ENCODE measurements around the gene SUGCT.

SUGCT gene

DNA sequence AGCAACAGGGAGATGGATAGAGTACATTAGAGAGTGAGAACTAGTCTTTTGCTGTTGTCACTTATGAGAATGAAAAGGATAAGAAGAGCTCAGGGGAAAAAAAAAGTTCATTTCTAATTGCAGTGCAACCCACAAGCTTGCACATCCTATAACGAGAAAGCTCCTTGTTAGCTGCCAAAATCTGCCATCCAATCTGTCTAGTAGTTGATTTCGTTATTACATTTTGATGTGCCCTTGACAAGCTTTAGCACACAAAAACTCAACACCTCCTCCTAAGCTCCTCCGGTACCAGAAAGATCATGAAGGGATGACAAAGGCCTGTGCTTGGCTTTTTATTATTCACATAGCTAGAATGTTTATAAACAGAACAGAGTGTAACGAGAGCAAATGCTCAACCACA is 519.4 kb downstream of the SUGCT start:
- Mint-ChIP-seq H3K36me3 (no peaks in the 10 kb centered on the region), H3K27me3 (no peaks in the 10 kb centered on the region), H3K27ac (no peak overlapping the region), H3K9me3 (no peaks in the 10 kb centered on the region), H3K4me3 (no peak overlapping the region), H3K4me1 (no peaks in the 10 kb centered on the region)
- ATAC-seq, result no peak

- no peak overlapping the region for H3K4me3 Mint-ChIP-seq
- no peak for ATAC-seq
- H3K27me3 Mint-ChIP-seq, result no peaks in the 10 kb centered on the region
- no peak overlapping the region for H3K27ac Mint-ChIP-seq
- H3K9me3 Mint-ChIP-seq, result no peaks in the 10 kb centered on the region
- no peaks in the 10 kb centered on the region for H3K4me1 Mint-ChIP-seq
- no peaks in the 10 kb centered on the region for H3K36me3 Mint-ChIP-seq
These were observed 520.6 kb downstream of the SUGCT start for GRCh38 chr7:40655426-40655825.

DNA sequence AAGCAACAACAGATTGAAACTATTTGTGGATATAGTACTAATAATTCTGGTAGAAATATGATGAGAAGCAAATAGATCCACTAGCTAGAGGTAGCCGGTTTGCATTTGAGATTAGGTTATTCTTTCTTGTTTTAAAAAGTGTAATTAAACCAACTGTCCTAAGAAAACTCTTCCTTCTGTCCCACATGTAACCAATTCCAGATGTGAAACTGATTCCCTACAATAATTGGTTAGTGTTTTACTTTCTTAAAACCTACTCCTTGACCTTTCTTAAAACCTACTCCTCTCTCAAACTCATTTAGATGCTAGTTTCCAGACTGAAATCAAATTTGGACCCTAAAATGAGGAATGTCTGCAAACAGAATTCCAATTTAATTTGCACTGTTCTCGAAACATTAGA is 521.5 kb downstream of the SUGCT start:
- H3K27me3 Mint-ChIP-seq, result no peaks in the 10 kb centered on the region
- H3K36me3 Mint-ChIP-seq, result no peaks in the 10 kb centered on the region
- no peak overlapping the region for H3K27ac Mint-ChIP-seq
- no peaks in the 10 kb centered on the region for H3K9me3 Mint-ChIP-seq
- no peak overlapping the region for H3K4me3 Mint-ChIP-seq
- ATAC-seq, result no peak
- H3K4me1 Mint-ChIP-seq, result no peaks in the 10 kb centered on the region

DNA sequence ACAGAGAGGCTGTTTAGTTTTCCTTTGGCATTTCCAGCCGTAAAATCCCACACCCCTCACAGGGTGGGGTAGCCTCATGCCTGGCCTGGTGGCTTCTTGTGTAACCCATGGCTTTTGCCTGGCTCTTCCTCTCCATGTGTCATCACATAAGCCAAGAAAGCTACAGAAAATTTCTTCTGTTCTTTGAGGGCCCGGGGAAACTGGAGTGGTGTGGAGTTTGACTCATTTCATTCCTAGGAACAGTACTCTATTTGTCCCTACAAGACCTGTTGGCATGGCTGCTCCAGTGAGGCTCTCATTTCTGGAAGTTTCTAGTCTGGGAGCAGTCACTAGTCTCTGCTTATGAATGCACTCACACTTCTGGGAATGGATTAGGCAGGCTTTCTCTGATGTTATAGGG is 523.9 kb downstream of the SUGCT start:
- H3K4me1 Mint-ChIP-seq, result no peaks in the 10 kb centered on the region
- no peaks in the 10 kb centered on the region for H3K9me3 Mint-ChIP-seq
- H3K36me3 Mint-ChIP-seq, result no peaks in the 10 kb centered on the region
- no peak for ATAC-seq
- H3K4me3 Mint-ChIP-seq, result no peak overlapping the region
- H3K27me3 Mint-ChIP-seq, result no peaks in the 10 kb centered on the region
- no peak overlapping the region for H3K27ac Mint-ChIP-seq

DNA sequence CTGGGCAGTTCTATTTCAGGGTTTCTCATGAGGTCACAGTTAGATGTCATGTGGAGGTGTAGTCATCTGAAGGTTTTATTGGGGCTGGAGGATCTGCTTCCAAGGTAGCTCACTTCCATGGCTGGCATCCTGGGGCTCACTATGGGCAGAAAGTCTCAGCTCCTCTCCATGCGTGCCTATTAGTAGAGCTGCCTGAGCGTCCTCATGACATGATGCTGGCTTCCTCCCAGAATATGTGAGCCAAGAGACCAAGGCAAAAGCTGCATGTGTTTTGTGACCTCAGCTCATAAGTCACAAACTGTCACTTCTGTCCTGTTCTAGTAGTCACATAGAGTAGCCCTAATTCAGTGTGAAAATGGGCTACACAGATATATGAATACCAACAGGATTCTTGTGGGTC is 524.4 kb downstream of the SUGCT start:
- Mint-ChIP-seq H3K4me3 (no peak overlapping the region), H3K4me1 (no peaks in the 10 kb centered on the region), H3K36me3 (no peaks in the 10 kb centered on the region), H3K27ac (no peak overlapping the region), H3K27me3 (no peaks in the 10 kb centered on the region), H3K9me3 (no peaks in the 10 kb centered on the region)
- no peak for ATAC-seq

GRCh38 chr7:40673285-40673684 is 538.5 kb downstream of the SUGCT start:
- no peaks in the 10 kb centered on the region for H3K4me1 Mint-ChIP-seq
- no peak for ATAC-seq
- no peaks in the 10 kb centered on the region for H3K9me3 Mint-ChIP-seq

GRCh38 chr7:40674316-40674715 is 539.5 kb downstream of the SUGCT start:
- Mint-ChIP-seq H3K36me3 (no peaks in the 10 kb centered on the region), H3K4me1 (no peaks in the 10 kb centered on the region), H3K27me3 (no peaks in the 10 kb centered on the region), H3K9me3 (no peaks in the 10 kb centered on the region), H3K27ac (no peak overlapping the region), H3K4me3 (no peak overlapping the region)
- no peak for ATAC-seq

More at GRCh38 chr7:40673285-40673684, 538.5 kb downstream of the SUGCT start:
- Mint-ChIP-seq H3K27ac (no peak overlapping the region), H3K4me3 (no peak overlapping the region), H3K36me3 (no peaks in the 10 kb centered on the region), H3K27me3 (no peaks in the 10 kb centered on the region)

GRCh38 chr7:40675741-40676140 is 540.9 kb downstream of the SUGCT start:
- no peaks in the 10 kb centered on the region for H3K4me1 Mint-ChIP-seq

DNA sequence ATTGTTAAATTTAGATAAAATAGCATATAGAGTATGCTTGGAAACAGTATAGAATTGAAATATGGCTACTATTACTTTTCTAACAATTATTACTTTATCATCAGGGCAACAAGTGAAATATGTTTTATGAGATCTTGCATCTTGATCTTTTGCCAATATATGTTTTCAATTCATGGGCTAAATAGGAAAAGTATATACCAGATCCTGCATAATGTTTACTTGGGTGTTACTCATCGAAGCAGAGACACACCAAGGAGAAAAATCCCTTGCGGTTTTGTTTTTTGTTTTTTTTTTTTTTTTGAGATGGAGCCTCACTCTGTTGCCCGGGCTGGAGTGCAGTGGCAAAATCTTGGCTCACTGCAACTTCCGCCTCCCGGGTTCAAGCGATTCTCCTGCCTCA is 541.4 kb downstream of the SUGCT start:
- no peaks in the 10 kb centered on the region for H3K36me3 Mint-ChIP-seq

More at GRCh38 chr7:40675741-40676140, 540.9 kb downstream of the SUGCT start:
- ATAC-seq, result no peak
- Mint-ChIP-seq H3K9me3 (no peaks in the 10 kb centered on the region), H3K27ac (no peak overlapping the region), H3K36me3 (no peaks in the 10 kb centered on the region), H3K4me3 (no peak overlapping the region), H3K27me3 (no peaks in the 10 kb centered on the region)

DNA sequence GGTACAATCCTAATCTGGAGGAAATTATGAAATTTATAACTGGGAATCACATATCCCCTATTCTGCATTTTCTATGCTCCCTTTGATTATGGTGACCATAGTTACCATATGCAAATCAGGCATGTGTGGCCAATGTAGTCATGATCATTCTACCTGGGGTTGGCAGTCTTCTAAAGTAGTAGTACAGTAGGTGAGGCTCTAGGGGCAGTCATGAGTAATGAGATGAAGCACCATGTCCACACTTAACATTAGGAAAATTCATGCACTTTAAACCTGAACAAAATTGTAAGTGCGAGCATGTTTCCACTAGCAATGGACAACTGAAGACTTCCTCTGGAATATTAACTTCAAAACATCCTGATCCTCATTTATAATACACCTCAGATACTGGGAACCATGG is 545.9 kb downstream of the SUGCT start:
- Mint-ChIP-seq H3K27ac (no peak overlapping the region), H3K9me3 (no peaks in the 10 kb centered on the region), H3K4me3 (no peak overlapping the region), H3K36me3 (no peaks in the 10 kb centered on the region), H3K27me3 (no peaks in the 10 kb centered on the region), H3K4me1 (no peaks in the 10 kb centered on the region)
- no peak for ATAC-seq

More for the DNA sequence above, 541.4 kb downstream of the SUGCT start:
- no peak overlapping the region for H3K27ac Mint-ChIP-seq
- no peaks in the 10 kb centered on the region for H3K9me3 Mint-ChIP-seq
- H3K4me1 Mint-ChIP-seq, result no peaks in the 10 kb centered on the region
- H3K4me3 Mint-ChIP-seq, result no peak overlapping the region
- ATAC-seq, result no peak
- no peaks in the 10 kb centered on the region for H3K27me3 Mint-ChIP-seq

DNA sequence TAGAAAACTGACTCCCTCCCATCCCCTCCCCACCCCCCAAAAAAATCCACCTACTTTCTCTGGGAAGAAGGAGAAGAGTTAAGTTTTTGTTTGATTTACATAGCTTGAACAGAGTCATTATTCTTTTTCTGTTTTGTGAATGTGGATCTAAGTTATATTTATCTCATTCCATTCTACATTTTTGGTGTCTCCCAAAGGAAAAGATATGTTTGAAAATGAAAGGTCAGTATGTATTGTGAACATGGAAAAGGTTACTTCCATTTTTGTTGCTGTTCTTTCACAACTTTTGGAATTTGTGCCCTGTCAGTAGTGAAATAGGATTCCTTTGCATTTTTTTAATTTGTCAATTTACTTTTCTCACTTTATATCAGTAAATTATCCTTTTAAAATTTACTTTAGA is 547.9 kb downstream of the SUGCT start:
- H3K27ac Mint-ChIP-seq, result no peak overlapping the region
- no peaks in the 10 kb centered on the region for H3K36me3 Mint-ChIP-seq
- H3K4me3 Mint-ChIP-seq, result no peak overlapping the region
- ATAC-seq, result no peak
- H3K9me3 Mint-ChIP-seq, result no peaks in the 10 kb centered on the region
- H3K4me1 Mint-ChIP-seq, result no peaks in the 10 kb centered on the region
- H3K27me3 Mint-ChIP-seq, result no peaks in the 10 kb centered on the region

- ATAC-seq, result no peak
- Mint-ChIP-seq H3K27me3 (no peaks in the 10 kb centered on the region), H3K27ac (no peak overlapping the region), H3K4me1 (no peaks in the 10 kb centered on the region), H3K9me3 (no peaks in the 10 kb centered on the region), H3K4me3 (no peak overlapping the region), H3K36me3 (no peaks in the 10 kb centered on the region)
These were observed 559.4 kb downstream of the SUGCT start for GRCh38 chr7:40694026-40694809.

DNA sequence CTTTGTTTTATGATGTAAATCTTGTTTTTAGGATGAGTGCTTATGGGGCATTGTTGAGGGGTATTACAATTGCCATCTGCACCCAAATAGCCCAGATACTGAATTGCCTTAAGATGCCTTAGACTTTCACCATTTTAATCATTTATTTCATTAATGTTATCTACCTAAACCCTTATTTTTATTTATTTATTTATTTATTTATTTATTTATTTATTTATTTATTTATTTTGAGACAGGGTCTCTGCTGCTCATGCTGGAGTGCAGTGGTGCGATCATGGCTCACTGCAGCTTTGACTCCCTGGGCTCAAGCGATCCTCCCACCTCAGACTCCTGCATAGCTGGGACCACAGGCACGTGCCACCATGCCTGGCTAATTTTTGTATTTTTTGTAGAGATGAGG is 560.2 kb downstream of the SUGCT start:
- H3K4me3 Mint-ChIP-seq, result no peak overlapping the region
- no peaks in the 10 kb centered on the region for H3K36me3 Mint-ChIP-seq
- no peak overlapping the region for H3K27ac Mint-ChIP-seq
- H3K9me3 Mint-ChIP-seq, result no peaks in the 10 kb centered on the region
- H3K27me3 Mint-ChIP-seq, result no peaks in the 10 kb centered on the region
- H3K4me1 Mint-ChIP-seq, result no peaks in the 10 kb centered on the region
- ATAC-seq, result no peak

DNA sequence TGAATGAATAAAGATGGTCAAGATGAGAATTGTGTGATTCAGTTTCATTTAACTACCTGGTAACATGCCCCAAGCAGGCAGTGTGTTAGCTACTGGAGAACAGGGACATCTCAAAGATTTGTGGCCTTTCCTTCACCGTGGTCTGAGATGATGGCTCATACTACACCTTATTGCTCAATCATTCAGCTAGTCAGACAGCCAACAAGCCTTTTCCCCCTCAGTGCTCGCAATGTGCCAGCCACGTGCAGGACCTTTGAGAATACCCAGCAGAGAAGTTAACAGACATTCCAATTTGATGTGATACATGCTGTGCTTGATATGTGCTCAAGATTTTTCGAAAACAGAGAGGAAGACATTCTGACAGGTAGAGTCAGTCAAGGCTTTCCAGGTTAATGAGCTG is 562.8 kb downstream of the SUGCT start:
- Mint-ChIP-seq H3K27ac (no peak overlapping the region), H3K36me3 (no peaks in the 10 kb centered on the region), H3K4me1 (peaks cover 3% of the 10 kb centered on the region), H3K9me3 (no peaks in the 10 kb centered on the region), H3K4me3 (no peak overlapping the region), H3K27me3 (no peaks in the 10 kb centered on the region)
- ATAC-seq, result no peak

DNA sequence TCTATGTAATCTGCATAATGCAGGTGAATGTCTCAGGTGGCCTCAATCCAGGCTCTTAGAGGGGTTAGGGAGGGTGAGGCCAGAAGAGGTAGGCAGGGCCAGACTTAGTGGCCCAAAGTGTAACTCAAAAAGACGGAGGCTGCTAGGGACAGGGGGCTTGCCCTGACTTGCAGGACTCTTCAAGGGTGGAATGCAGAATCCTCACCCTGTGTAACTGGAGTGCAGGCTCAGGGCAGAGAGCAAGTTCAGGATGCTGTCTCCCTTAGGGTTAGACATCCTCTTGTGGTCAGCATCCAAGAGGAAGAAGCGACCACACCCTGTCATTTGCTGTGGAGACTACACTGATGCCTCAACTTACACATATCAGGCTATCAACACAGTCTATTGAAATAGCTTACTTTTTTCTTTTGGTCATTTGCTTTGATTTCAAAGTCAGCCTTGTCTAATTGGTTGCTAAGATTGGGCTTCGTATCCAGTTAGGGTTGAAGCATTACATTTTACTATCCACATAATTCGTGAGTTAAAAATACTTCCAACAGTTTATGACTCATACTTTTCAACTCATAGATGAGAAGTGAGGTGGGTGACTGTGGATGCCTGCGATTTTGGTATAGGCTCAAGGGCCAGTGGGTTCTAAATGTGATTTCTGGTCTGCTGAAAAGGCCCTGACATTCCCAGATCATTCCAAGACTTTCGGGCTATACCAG is 563.6 kb downstream of the SUGCT start:
- no peaks in the 10 kb centered on the region for H3K36me3 Mint-ChIP-seq
- no peak for ATAC-seq
- H3K27me3 Mint-ChIP-seq, result no peaks in the 10 kb centered on the region
- peaks cover 5% of the 10 kb centered on the region for H3K4me1 Mint-ChIP-seq
- no peak overlapping the region for H3K27ac Mint-ChIP-seq
- H3K9me3 Mint-ChIP-seq, result no peaks in the 10 kb centered on the region
- H3K4me3 Mint-ChIP-seq, result no peak overlapping the region

- Mint-ChIP-seq H3K9me3 (no peaks in the 10 kb centered on the region), H3K27me3 (no peaks in the 10 kb centered on the region), H3K36me3 (no peaks in the 10 kb centered on the region), H3K4me3 (no peak overlapping the region), H3K4me1 (peaks cover 5% of the 10 kb centered on the region), H3K27ac (no peak overlapping the region)
- no peak for ATAC-seq
These were observed 564.1 kb downstream of the SUGCT start for GRCh38 chr7:40698921-40699260.
